Activated T-helper 1 cell treated with anti-CD3 and anti-CD28 coated beads, Interleukin-12 subunit alpha, Interleukin-12 subunit beta, Interleukin-2, Interleukin-4 antibody, amounts not matched to agents 30 ng/mL and 10 ng/mL and 1 ng/mL, durations not matched to agents 14 hours and 24 hours and 36 hours (primary cell): ENCODE data around the gene CHSY1. TPM values are rescaled to one million over a fixed set of nuclear protein-coding genes. Genes with fewer than 3 reads are reported as not detected.
A peak's percentile ranks its signal among the peaks of the same experiment; 100 is the strongest.
"Not testable (repeated sequence)": the region's sequence is repeated elsewhere in the genome, so short reads cannot be mapped to it uniquely, and the experiment has no call there.

ENCODE experiments used
- DNase-seq: peaks from one replicate; pipeline ENCODE4 v3.0.0; 2021; ENCODE audit warnings: low spot score
- H3K27ac Mint-ChIP-seq: one replicate; pipeline ENCODE4 v1.8.0; 2021; ENCODE audit warnings: mild to moderate bottlenecking, mixed read lengths
- H3K27me3 Mint-ChIP-seq: one replicate; pipeline ENCODE4 v1.8.0; 2022; ENCODE audit warnings: mild to moderate bottlenecking, moderate library complexity, mixed read lengths; ENCODE audit not compliant: insufficient read depth
- H3K36me3 Mint-ChIP-seq: one replicate; pipeline ENCODE4 v1.8.0; 2021; ENCODE audit warnings: low read depth, mixed read lengths
- H3K4me1 Mint-ChIP-seq: one replicate; pipeline ENCODE4 v1.8.0; 2021; ENCODE audit warnings: low read depth, mixed read lengths
- H3K4me3 Mint-ChIP-seq: one replicate; pipeline ENCODE4 v1.8.0; 2021; ENCODE audit warnings: mild to moderate bottlenecking, moderate library complexity, mixed read lengths
- H3K9me3 Mint-ChIP-seq: one replicate; pipeline ENCODE4 v1.8.0; 2021; ENCODE audit warnings: mixed read lengths
- intact Hi-C: fragments of 100-400 bp; cut with micrococcal nuclease; formaldehyde crosslinking; loops from one replicate; pipeline ENCODE4 v1.15.1; 2024
- total RNA-seq: library from RNA; stranded (reverse); gene quantifications from 2 replicates; pipeline ENCODE4 v1.2.3, GENCODE V29; 2022

CHSY1 gene
- total RNA-seq = 76.3 and 78.0 TPM in 2 replicates

- Mint-ChIP-seq H3K4me3 (peak within 1 kb of the TSS; percentile 91), H3K4me1 (peaks cover 69% of the 10 kb centered on the region), H3K27ac (peak within 1 kb of the TSS; percentile 90), H3K9me3 (no peaks in the 10 kb centered on the region), H3K36me3 (peaks cover 25% of the 10 kb centered on the region), H3K27me3 (no peaks in the 10 kb centered on the region)
- DNase-seq = peak; percentile 88
- intact Hi-C loops = loop anchor here (1.0 to 2.0 kb wide), 6 partner anchors 43 to 333 kb away; partner anchors contain the start of genes LRRK1 and SNRPA1
Observed at GRCh38 chr15:101251830-101252820, at the start of gene CHSY1. TSS of gene CHSY1 (minus strand) at chr15:101252048. CDS start at chr15:101251456, 592 bp downstream.

- H3K9me3 Mint-ChIP-seq = no peaks in the 10 kb centered on the region
- peak overlapping the region; percentile 74 for H3K27ac Mint-ChIP-seq
- H3K27me3 Mint-ChIP-seq = peaks cover 2% of the 10 kb centered on the region
- peaks cover 23% of the 10 kb centered on the region for H3K36me3 Mint-ChIP-seq
- peaks cover 35% of the 10 kb centered on the region for H3K4me1 Mint-ChIP-seq
- intact Hi-C loops = no loop called here
- no peak for DNase-seq
- H3K4me3 Mint-ChIP-seq = peak overlapping the region; percentile 100
Observed at GRCh38 chr15:101296418-101297405, 44.9 kb upstream of the CHSY1 start.

GRCh38 chr15:101295607-101296161 is 43.8 kb upstream of the CHSY1 start:
- Mint-ChIP-seq H3K27me3 (peaks cover 2% of the 10 kb centered on the region), H3K4me3 (peak overlapping the region; percentile 100), H3K27ac (peak overlapping the region; percentile 74), H3K4me1 (peaks cover 39% of the 10 kb centered on the region), H3K36me3 (peaks cover 26% of the 10 kb centered on the region), H3K9me3 (no peaks in the 10 kb centered on the region)
- intact Hi-C loops = loop anchor here (1.0 to 2.0 kb wide), 4 partner anchors 25 to 693 kb away; partner anchors contain the start of genes ASB7, CHSY1, LINS1 and TM2D3
- DNase-seq = no peak

GRCh38 chr15:101294731-101295606 is 43.1 kb upstream of the CHSY1 start, which contains the start of gene SNRPA1:
TSS of gene SNRPA1 (minus strand) at chr15:101295248. CDS start at chr15:101295178, 70 bp downstream.
- peaks cover 45% of the 10 kb centered on the region for H3K4me1 Mint-ChIP-seq
- H3K36me3 Mint-ChIP-seq = peaks cover 32% of the 10 kb centered on the region
- DNase-seq = peak; percentile 97
- H3K9me3 Mint-ChIP-seq = no peaks in the 10 kb centered on the region
- peak within 1 kb of the TSS; percentile 100 for H3K27ac Mint-ChIP-seq
- H3K27me3 Mint-ChIP-seq = peaks cover 2% of the 10 kb centered on the region
- intact Hi-C loops = loop anchor here (1.0 to 2.0 kb wide), 8 partner anchors 9 to 692 kb away; partner anchors contain the start of genes ASB7, CHSY1, LINS1 and SELENOS
- H3K4me3 Mint-ChIP-seq = peak within 1 kb of the TSS; percentile 100

- Mint-ChIP-seq H3K4me1 (peaks cover 56% of the 10 kb centered on the region), H3K36me3 (peaks cover 45% of the 10 kb centered on the region)
Observed at GRCh38 chr15:101293122-101293521, 41.3 kb upstream of the CHSY1 start.

GRCh38 chr15:101288905-101289513 is 37.2 kb upstream of the CHSY1 start:
- no peak overlapping the region for H3K27ac Mint-ChIP-seq
- intact Hi-C loops = no loop called here
- DNase-seq = no peak
- H3K4me1 Mint-ChIP-seq = peaks cover 45% of the 10 kb centered on the region
- H3K9me3 Mint-ChIP-seq = no peaks in the 10 kb centered on the region
- H3K4me3 Mint-ChIP-seq = no peak overlapping the region
- peaks cover 74% of the 10 kb centered on the region for H3K36me3 Mint-ChIP-seq
- H3K27me3 Mint-ChIP-seq = no peaks in the 10 kb centered on the region

More at GRCh38 chr15:101293122-101293521, 41.3 kb upstream of the CHSY1 start:
- no peaks in the 10 kb centered on the region for H3K9me3 Mint-ChIP-seq
- peak overlapping the region; percentile 100 for H3K4me3 Mint-ChIP-seq
- no peak for DNase-seq
- intact Hi-C loops = no loop called here
- peaks cover 2% of the 10 kb centered on the region for H3K27me3 Mint-ChIP-seq
- peak overlapping the region; percentile 100 for H3K27ac Mint-ChIP-seq

GRCh38 chr15:101287342-101287741 is 35.5 kb upstream of the CHSY1 start:
- H3K27ac Mint-ChIP-seq, H3K4me3 Mint-ChIP-seq, H3K9me3 Mint-ChIP-seq, DNase-seq, H3K27me3 Mint-ChIP-seq, intact Hi-C loops: not testable (repeated sequence)
- Mint-ChIP-seq H3K36me3 (peaks cover 73% of the 10 kb centered on the region), H3K4me1 (peaks cover 33% of the 10 kb centered on the region)

- H3K4me1 Mint-ChIP-seq = peaks cover 25% of the 10 kb centered on the region
- no peak overlapping the region for H3K27ac Mint-ChIP-seq
- intact Hi-C loops = loop anchor here (1.0 kb wide), 2 partner anchors 8 to 10 kb away; no protein-coding TSS in a partner anchor
- no peaks in the 10 kb centered on the region for H3K27me3 Mint-ChIP-seq
- no peak for DNase-seq
- peaks cover 72% of the 10 kb centered on the region for H3K36me3 Mint-ChIP-seq
- H3K4me3 Mint-ChIP-seq = no peak overlapping the region
- no peaks in the 10 kb centered on the region for H3K9me3 Mint-ChIP-seq
Observed at GRCh38 chr15:101286471-101287114, 34.7 kb upstream of the CHSY1 start.

- H3K36me3 Mint-ChIP-seq = peaks cover 72% of the 10 kb centered on the region
- H3K4me1 Mint-ChIP-seq = peaks cover 9% of the 10 kb centered on the region
- H3K27me3 Mint-ChIP-seq = no peaks in the 10 kb centered on the region
- no peak overlapping the region for H3K27ac Mint-ChIP-seq
- H3K9me3 Mint-ChIP-seq = no peaks in the 10 kb centered on the region
- intact Hi-C loops = no loop called here
- H3K4me3 Mint-ChIP-seq = no peak overlapping the region
- no peak for DNase-seq
Observed at GRCh38 chr15:101283931-101284330, 32.1 kb upstream of the CHSY1 start.

GRCh38 chr15:101280007-101280406 is 28.2 kb upstream of the CHSY1 start:
- intact Hi-C loops = no loop called here
- Mint-ChIP-seq H3K4me1 (peaks cover 30% of the 10 kb centered on the region), H3K9me3 (no peaks in the 10 kb centered on the region), H3K27ac (no peak overlapping the region), H3K36me3 (peaks cover 54% of the 10 kb centered on the region), H3K27me3 (no peaks in the 10 kb centered on the region), H3K4me3 (no peak overlapping the region)
- no peak for DNase-seq
